ENCODE results near the gene SLC7A6.
A peak's percentile ranks its signal among the peaks of the same experiment; 100 is the strongest.

The SLC7A6 gene

DNA sequence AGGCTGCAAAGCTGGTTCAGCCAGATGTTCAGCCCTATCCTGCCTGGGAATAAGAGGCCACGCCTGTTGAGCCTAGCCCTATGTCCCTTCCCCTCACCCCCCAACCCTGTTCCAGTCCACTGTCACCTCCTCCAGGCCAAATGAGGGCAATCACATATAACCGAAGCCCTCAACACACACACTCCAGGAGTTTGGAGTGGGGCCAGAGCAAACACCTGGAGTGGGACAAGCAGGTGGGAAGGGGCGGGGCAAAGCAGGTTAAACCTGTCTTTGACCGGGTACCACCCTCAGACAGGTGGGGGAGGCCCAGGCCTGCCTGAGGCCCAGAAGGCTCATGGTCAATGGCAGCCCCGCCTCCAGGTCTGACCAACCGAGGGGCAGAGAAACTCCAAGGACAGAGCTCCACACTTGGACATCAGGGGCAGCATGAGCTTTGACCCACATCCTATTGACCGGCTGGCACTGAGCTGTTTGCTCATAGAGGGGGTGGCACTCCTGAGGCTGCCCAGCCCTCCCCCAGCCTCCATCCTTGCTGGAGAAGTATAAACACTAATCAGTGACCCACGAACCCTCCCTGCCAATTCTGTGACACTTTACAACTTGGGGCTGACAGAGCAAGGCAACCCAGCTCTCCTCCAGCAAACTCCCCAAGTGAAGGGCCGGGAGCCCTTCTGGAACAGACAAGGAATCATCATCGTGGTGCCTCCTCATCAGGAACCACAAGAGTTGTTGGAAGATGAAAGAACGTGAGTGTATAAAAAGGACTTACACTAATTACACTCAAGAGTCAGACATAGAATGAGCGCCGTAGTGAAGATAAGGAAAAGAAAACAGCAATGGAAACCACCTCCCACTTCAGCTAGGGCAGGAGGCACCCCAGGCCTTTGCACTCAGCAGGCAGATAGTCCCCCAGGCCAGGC lies 29.9 kb upstream of the SLC7A6 start:
- DNase-seq (ENCODE audit: extremely low read depth, low read depth), result peak; percentile 44
- no peak for TF ChIP-seq CTCF (IDR thresholded peaks at IDR 0.05; ENCODE audit: low read depth, low read length, missing control alignments)
- H3K4me3 ChIP-seq (replicated peaks; ENCODE audit: low read depth, low read length), result no peak overlapping the region

DNA sequence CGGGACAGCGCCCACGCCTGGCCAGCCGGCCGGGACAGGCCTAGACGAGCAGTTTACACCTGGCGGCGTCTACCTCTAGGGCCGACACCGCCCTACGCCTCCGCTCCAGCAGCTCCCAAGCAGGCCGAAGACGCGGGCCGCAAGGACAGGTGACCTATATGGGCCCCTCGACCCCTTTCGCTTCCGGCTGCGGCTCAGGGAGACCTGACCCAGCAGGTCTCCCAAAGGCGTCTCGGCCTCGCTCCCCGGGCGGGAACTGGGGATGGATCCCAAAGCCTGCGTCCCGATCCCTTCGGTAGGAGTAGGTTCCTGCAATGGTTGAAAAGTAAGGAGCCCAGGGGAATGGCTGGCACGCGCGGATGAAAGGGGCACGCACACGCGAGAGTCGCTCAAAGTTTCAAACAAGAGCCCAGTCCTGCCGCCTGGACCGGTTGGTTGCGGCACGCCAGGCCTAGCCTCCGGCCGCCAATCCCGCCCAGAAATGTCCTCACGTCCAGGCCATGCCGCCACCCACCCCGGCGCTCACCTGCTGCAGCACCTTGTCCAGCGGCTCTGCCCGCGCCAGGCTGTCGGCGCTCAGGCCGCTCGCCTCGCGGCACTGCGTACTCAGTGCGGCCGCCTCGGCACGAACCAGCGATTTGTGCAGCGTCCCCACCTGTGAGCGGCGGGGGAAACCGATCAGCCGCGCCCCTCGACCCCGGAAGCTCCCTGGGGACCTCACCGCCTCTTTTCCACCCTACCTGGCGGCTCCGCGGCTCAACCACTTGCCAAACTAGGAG lies 29.0 kb upstream of the SLC7A6 start:
- no peak for DNase-seq (ENCODE audit: extremely low read depth, low read depth)
- no peak overlapping the region for H3K4me3 ChIP-seq (replicated peaks; ENCODE audit: low read depth, low read length)
- no peak for TF ChIP-seq CTCF (IDR thresholded peaks at IDR 0.05; ENCODE audit: low read depth, low read length, missing control alignments)

- no peak for DNase-seq (ENCODE audit: extremely low read depth, low read depth)
- peak within 1 kb of the TSS; percentile 45 for H3K4me3 ChIP-seq (replicated peaks; ENCODE audit: low read depth, low read length)
- TF ChIP-seq CTCF (IDR thresholded peaks at IDR 0.05; ENCODE audit: low read depth, low read length, missing control alignments), result no peak
Measured at GRCh38 chr16:68235887-68236136, 28.5 kb upstream of the SLC7A6 start, which contains the start of gene ESRP2. Gene ESRP2 (minus strand): TSS chr16:68236127. CDS start chr16:68236045, 82 bp downstream.

- TF ChIP-seq CTCF (IDR thresholded peaks at IDR 0.05; ENCODE audit: low read depth, low read length, missing control alignments), result no peak
- no peak for DNase-seq (ENCODE audit: extremely low read depth, low read depth)
- H3K4me3 ChIP-seq (replicated peaks; ENCODE audit: low read depth, low read length), result no peak overlapping the region; the same call in 1 of the 2 replicates
Measured at GRCh38 chr16:68236137-68236825, 28.0 kb upstream of the SLC7A6 start.

DNA sequence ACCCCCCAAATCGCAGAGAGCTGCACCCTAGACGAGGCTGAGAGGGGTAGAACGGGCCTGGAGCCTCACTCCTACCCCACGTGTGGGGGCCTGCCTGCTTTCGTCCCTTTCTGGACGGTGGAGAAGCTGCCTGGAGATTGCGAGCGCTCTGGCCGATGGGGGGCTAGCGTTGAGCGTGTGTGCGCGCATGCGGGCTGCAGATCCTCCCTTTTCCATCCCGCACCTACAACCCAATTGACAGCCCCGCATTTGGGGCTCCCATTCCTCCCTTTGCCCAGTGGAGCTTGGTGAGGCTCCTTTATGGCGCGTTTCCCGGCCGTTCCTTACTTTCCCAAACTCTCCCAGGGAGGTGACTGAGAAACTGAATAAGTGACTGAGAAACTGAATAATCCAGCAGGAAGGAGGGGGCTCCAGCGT lies 27.5 kb upstream of the SLC7A6 start:
- H3K4me3 ChIP-seq (replicated peaks; ENCODE audit: low read depth, low read length), result peak overlapping the region; percentile 45

More for the DNA sequence above, 27.5 kb upstream of the SLC7A6 start:
- DNase-seq (ENCODE audit: extremely low read depth, low read depth), result no peak
- TF ChIP-seq CTCF (IDR thresholded peaks at IDR 0.05; ENCODE audit: low read depth, low read length, missing control alignments), result no peak
